ENCODE measurements around the gene PILRA. TPM values are rescaled to one million over a fixed set of nuclear protein-coding genes. Genes with fewer than 3 reads are reported as not detected.
A peak's percentile ranks its signal among the peaks of the same experiment; 100 is the strongest.
"Not testable (repeated sequence)": the region's sequence is repeated elsewhere in the genome, so short reads cannot be mapped to it uniquely, and the experiment has no call there.

PILRA gene
- total RNA-seq, 8 experiments from 2014 or later = 0.88 to 9.4 (median 3.0) TPM

GRCh38 chr7:100348805-100349204, 24.5 kb upstream of the PILRA start:
- ATAC-seq (replicated peaks in 6 of 8) = no peak
- H3K4me3 ChIP-seq = no peak overlapping the region
- H3K27ac ChIP-seq = no peak overlapping the region
- in situ Hi-C loops (cut with MboI; ENCODE audit: low pct_unique_long_range_greater_than_20kb in 2 of 9, low sequenced_read_pairs in 9 of 9, unreplicated experiment in 9 of 9) = no loop called here
- H3K4me1 ChIP-seq (replicated peaks in 1 of 2) = peaks cover 10 to 11% of the 10 kb centered on the region in 2 donors

GRCh38 chr7:100349757-100350156, 23.5 kb upstream of the PILRA start:
- in situ Hi-C loops (cut with MboI; ENCODE audit: low pct_unique_long_range_greater_than_20kb in 2 of 9, low sequenced_read_pairs in 9 of 9, unreplicated experiment in 9 of 9) = no loop called here
- no peak for ATAC-seq (replicated peaks in 6 of 8)
- 71 to 100% (median 95%) methylated on average over 1 to 4 of the region's 6 CpGs; no CpG with 5 or more reads in 5 of the 10 experiments for WGBS, 10 experiments
- no peak overlapping the region for H3K4me3 ChIP-seq
- no peak overlapping the region for H3K27ac ChIP-seq
- peaks cover 2 to 3% of the 10 kb centered on the region in 2 donors for H3K4me1 ChIP-seq (replicated peaks in 1 of 2)

GRCh38 chr7:100351657-100352058, 21.6 kb upstream of the PILRA start:
- ATAC-seq (replicated peaks in 6 of 8) = peak in 2 of 8 experiments; percentile 5 to 8
- no peaks in the 10 kb centered on the region for H3K4me1 ChIP-seq (replicated peaks in 1 of 2)
- no peak overlapping the region for H3K27ac ChIP-seq
- in situ Hi-C loops (cut with MboI; ENCODE audit: low pct_unique_long_range_greater_than_20kb in 2 of 9, low sequenced_read_pairs in 9 of 9, unreplicated experiment in 9 of 9) = no loop called here
- WGBS, 10 experiments = 60% methylated on average over 3 of the region's 6 CpGs; no CpG with 5 or more reads in 9 of the 10 experiments
- no peak overlapping the region for H3K4me3 ChIP-seq

GRCh38 chr7:100352230-100352781, 21.0 kb upstream of the PILRA start:
- H3K27ac ChIP-seq; in situ Hi-C loops (cut with MboI; ENCODE audit: low pct_unique_long_range_greater_than_20kb in 2 of 9, low sequenced_read_pairs in 9 of 9, unreplicated experiment in 9 of 9); H3K4me3 ChIP-seq; H3K4me1 ChIP-seq (replicated peaks in 1 of 2): not testable (repeated sequence)
- WGBS, 10 experiments = no CpG with 5 or more reads among the region's 18 CpGs
- peak in 1 of 8 experiments; percentile 16 for ATAC-seq (replicated peaks in 6 of 8)

- in situ Hi-C loops (cut with MboI; ENCODE audit: low pct_unique_long_range_greater_than_20kb in 2 of 9, low sequenced_read_pairs in 9 of 9, unreplicated experiment in 9 of 9) = no loop called here
- WGBS, 10 experiments = 60 to 100% (median 100%) methylated on average over 1 of the region's 16 CpGs; no CpG with 5 or more reads in 7 of the 10 experiments
- peak in 4 of 8 experiments; percentile 7 to 15 (median 12) for ATAC-seq (replicated peaks in 6 of 8)
- H3K27ac ChIP-seq = no peak overlapping the region
- H3K4me1 ChIP-seq (replicated peaks in 1 of 2) = no peaks in the 10 kb centered on the region
- no peak overlapping the region for H3K4me3 ChIP-seq
Measured at GRCh38 chr7:100352984-100353684, 20.2 kb upstream of the PILRA start.

- no peak overlapping the region for H3K27ac ChIP-seq
- in situ Hi-C loops (cut with MboI; ENCODE audit: low pct_unique_long_range_greater_than_20kb in 2 of 9, low sequenced_read_pairs in 9 of 9, unreplicated experiment in 9 of 9) = no loop called here
- no peak for ATAC-seq (replicated peaks in 6 of 8)
Measured at GRCh38 chr7:100353685-100354330, 19.5 kb upstream of the PILRA start.

GRCh38 chr7:100356416-100357068, 16.7 kb upstream of the PILRA start:
- no peak overlapping the region for H3K4me3 ChIP-seq
- WGBS, 10 experiments = 93 to 100% (median 100%) methylated on average over 1 to 4 of the region's 8 CpGs; no CpG with 5 or more reads in 6 of the 10 experiments
- in situ Hi-C loops (cut with MboI; ENCODE audit: low pct_unique_long_range_greater_than_20kb in 2 of 9, low sequenced_read_pairs in 9 of 9, unreplicated experiment in 9 of 9) = no loop called here
- H3K4me1 ChIP-seq (replicated peaks in 1 of 2) = no peaks in the 10 kb centered on the region
- H3K27ac ChIP-seq = no peak overlapping the region
- no peak for ATAC-seq (replicated peaks in 6 of 8)

More at GRCh38 chr7:100353685-100354330, 19.5 kb upstream of the PILRA start:
- Histone ChIP-seq H3K4me1 (replicated peaks in 1 of 2) (no peaks in the 10 kb centered on the region), H3K4me3 (no peak overlapping the region)
- WGBS, 10 experiments = 0 to 100% (median 82%) methylated on average over 1 to 2 of the region's 6 CpGs; no CpG with 5 or more reads in 6 of the 10 experiments

GRCh38 chr7:100357131-100357561, 16.1 kb upstream of the PILRA start:
- no peak overlapping the region for H3K4me3 ChIP-seq
- in situ Hi-C loops (cut with MboI; ENCODE audit: low pct_unique_long_range_greater_than_20kb in 2 of 9, low sequenced_read_pairs in 9 of 9, unreplicated experiment in 9 of 9) = no loop called here
- WGBS, 10 experiments = 83 to 100% (median 90%) methylated on average over 1 to 2 of the region's 6 CpGs; no CpG with 5 or more reads in 7 of the 10 experiments
- no peak overlapping the region for H3K27ac ChIP-seq
- H3K4me1 ChIP-seq (replicated peaks in 1 of 2) = no peaks in the 10 kb centered on the region
- no peak for ATAC-seq (replicated peaks in 6 of 8)

GRCh38 chr7:100358027-100358856, 15.0 kb upstream of the PILRA start, which contains the start of gene PILRB:
Gene PILRB (plus strand): TSS chr7:100358117. CDS start chr7:100358303, 186 bp downstream.
- no peak within 1 kb of the TSS for H3K27ac ChIP-seq
- ATAC-seq (replicated peaks in 6 of 8) = peak in 3 of 8 experiments; percentile 7 to 29 (median 14)
- H3K4me3 ChIP-seq = no peak within 1 kb of the TSS
- in situ Hi-C loops (cut with MboI; ENCODE audit: low pct_unique_long_range_greater_than_20kb in 2 of 9, low sequenced_read_pairs in 9 of 9, unreplicated experiment in 9 of 9) = no loop called here
- H3K4me1 ChIP-seq (replicated peaks in 1 of 2) = no peaks in the 10 kb centered on the region
- 60 to 93% (median 71%) methylated on average over 1 to 2 of the region's 11 CpGs; no CpG with 5 or more reads in 5 of the 10 experiments for WGBS, 10 experiments

- ATAC-seq (replicated peaks in 6 of 8) = no peak
- in situ Hi-C loops (cut with MboI; ENCODE audit: low pct_unique_long_range_greater_than_20kb in 2 of 9, low sequenced_read_pairs in 9 of 9, unreplicated experiment in 9 of 9) = no loop called here
- Histone ChIP-seq H3K4me1 (replicated peaks in 1 of 2) (no peaks in the 10 kb centered on the region), H3K4me3 (no peak overlapping the region), H3K27ac (no peak overlapping the region)
- 88 to 100% (median 100%) methylated on average over 1 to 4 of the region's 8 CpGs; no CpG with 5 or more reads in 7 of the 10 experiments for WGBS, 10 experiments
Measured at GRCh38 chr7:100358857-100359212, 14.5 kb upstream of the PILRA start.

- no peak for ATAC-seq (replicated peaks in 6 of 8)
- in situ Hi-C loops (cut with MboI; ENCODE audit: low pct_unique_long_range_greater_than_20kb in 2 of 9, low sequenced_read_pairs in 9 of 9, unreplicated experiment in 9 of 9) = no loop called here
- 90 to 100% (median 100%) methylated on average over 1 to 2 of the region's 3 CpGs; no CpG with 5 or more reads in 4 of the 10 experiments for WGBS, 10 experiments
Measured at GRCh38 chr7:100360135-100360854, 13.0 kb upstream of the PILRA start.

GRCh38 chr7:100363098-100363497, 10.2 kb upstream of the PILRA start:
- Histone ChIP-seq H3K4me3 (no peak overlapping the region), H3K27ac (no peak overlapping the region), H3K4me1 (replicated peaks in 1 of 2) (no peaks in the 10 kb centered on the region)
- no peak for ATAC-seq (replicated peaks in 6 of 8)
- in situ Hi-C loops (cut with MboI; ENCODE audit: low pct_unique_long_range_greater_than_20kb in 2 of 9, low sequenced_read_pairs in 9 of 9, unreplicated experiment in 9 of 9) = no loop called here

More at GRCh38 chr7:100360135-100360854, 13.0 kb upstream of the PILRA start:
- Histone ChIP-seq H3K4me3 (no peak overlapping the region), H3K4me1 (replicated peaks in 1 of 2) (no peaks in the 10 kb centered on the region), H3K27ac (no peak overlapping the region)
